HepG2 (cell line): ENCODE results near the gene CXCR2. TPM values are rescaled to one million over a fixed set of nuclear protein-coding genes. Genes with fewer than 3 reads are reported as not detected.

Experiments used
- ERF ChIP-seq: IDR thresholded peaks from 2 replicates; pipeline ENCODE4 v1.6.1; 2018; ENCODE audit warnings: missing biosample characterization, missing genetic modification reagents
- KDM4B ChIP-seq: sonication (generic); formaldehyde crosslinking; IDR thresholded peaks from 2 replicates; pipeline ENCODE4 v1.4.0; 2020; ENCODE audit warnings: missing genetic modification reagents
- LCORL ChIP-seq, 2 experiments: fragments of 450-650 bp in 1 of 2; sonication (generic) in 1 of 2; formaldehyde crosslinking in 1 of 2; IDR thresholded peaks; 2 replicates each; pipeline versions ENCODE4 v1.5.0 to v1.6.1; 2017 to 2020; ENCODE audit warnings: antibody characterized with exemption in 1 of 2, missing genetic modification reagents in 1 of 2
- RAD21 ChIP-seq: fragments of 450-650 bp; formaldehyde crosslinking; IDR thresholded peaks from 2 replicates; pipeline ENCODE4 v1.5.0; 2020; ENCODE audit warnings: mild to moderate bottlenecking
- RFXANK ChIP-seq: IDR thresholded peaks from 2 replicates; pipeline ENCODE4 v1.6.1; 2016
- TEAD3 ChIP-seq: optimal IDR thresholded peaks from 2 replicates; pipeline ENCODE3; 2016; ENCODE audit warnings: borderline replicate concordance
- THAP11 ChIP-seq: IDR thresholded peaks from 2 replicates; pipeline ENCODE4 v1.6.1; 2016; ENCODE audit warnings: missing biosample characterization, missing genetic modification reagents
- ZBTB38 ChIP-seq: sonication (generic); formaldehyde crosslinking; IDR thresholded peaks from 2 replicates; pipeline ENCODE4 v1.5.1; 2020; ENCODE audit warnings: mild to moderate bottlenecking, missing genetic modification reagents
- ZMYM4 ChIP-seq: sonication (generic); formaldehyde crosslinking; IDR thresholded peaks from 2 replicates; pipeline ENCODE4 v1.8.1; 2023; ENCODE audit warnings: mild to moderate bottlenecking, missing genetic modification reagents
- ZNF205 ChIP-seq: IDR thresholded peaks from 2 replicates; pipeline ENCODE4 v1.6.1; 2018; ENCODE audit warnings: missing biosample characterization, missing genetic modification reagents
- ZNF547 ChIP-seq: sonication (generic); formaldehyde crosslinking; IDR thresholded peaks from 2 replicates; pipeline ENCODE4 v1.5.1; 2020; ENCODE audit warnings: mild to moderate bottlenecking, missing genetic modification reagents
- ZNF772 ChIP-seq: sonication (generic); formaldehyde crosslinking; IDR thresholded peaks from 2 replicates; pipeline ENCODE4 v1.5.0; 2020; ENCODE audit warnings: mild to moderate bottlenecking, missing genetic modification reagents
- ZNF780A ChIP-seq: sonication (generic); formaldehyde crosslinking; IDR thresholded peaks from 2 replicates; pipeline ENCODE4 v1.8.0; 2022; ENCODE audit warnings: mild to moderate bottlenecking, missing genetic modification reagents, moderate library complexity
- polyA plus RNA-seq, 8 experiments: library from polyadenylated mRNA; depleted of rRNA in 3 of 8; stranded (reverse) in 7 of 8; unstranded in 1 of 8; fragments of >200 nt; fragmentation: Illumina TruSeq in 4 of 8; extraction: Trizol in 4 of 8; gene quantifications; 2 replicates each; pipeline versions ENCODE4 v1.2.1 to v1.2.3, GENCODE V29; 2011 to 2016; ENCODE audit warnings: low read depth in 4 of 8, missing spikeins in 1 of 8, mixed read lengths in 1 of 8; ENCODE audit not compliant: insufficient read depth in 1 of 8
- total RNA-seq, 5 experiments: library from RNA; depleted of rRNA; stranded (reverse); fragments of >200 nt; fragmentation: Illumina TruSeq; extraction: Trizol; gene quantifications; 2 replicates each; pipeline ENCODE4 v1.2.3, GENCODE V29; 2016; ENCODE audit warnings: low read depth in 1 of 5
- TF ChIP-seq, protein P1 (sequence below): IDR thresholded peaks from 2 replicates; pipeline ENCODE4 v1.6.1; 2012; ENCODE audit warnings: low read depth, low read length, improper control_type of control experiment
- TF ChIP-seq, protein P2 (sequence below): sonication (generic); formaldehyde crosslinking; IDR thresholded peaks from 2 replicates; pipeline ENCODE4 v1.8.0; 2022; ENCODE audit warnings: missing genetic modification reagents, mild to moderate bottlenecking, moderate library complexity, borderline replicate concordance
- TF ChIP-seq, protein P3 (sequence below): sonication (generic); formaldehyde crosslinking; IDR thresholded peaks from 2 replicates; pipeline ENCODE4 v1.5.0; 2020; ENCODE audit warnings: missing genetic modification reagents
- TF ChIP-seq, protein P4 (sequence below): IDR thresholded peaks from 2 replicates; pipeline ENCODE4 v1.6.1; 2018; ENCODE audit warnings: missing genetic modification reagents, mild to moderate bottlenecking, missing compliant biosample characterization
- TF ChIP-seq, protein P5 (sequence below): sonication (generic); formaldehyde crosslinking; conservative IDR thresholded peaks from 2 replicates; pipeline ENCODE4 v1.8.1; 2023; ENCODE audit warnings: missing genetic modification reagents
- TF ChIP-seq, protein P6 (sequence below): sonication (generic); formaldehyde crosslinking; IDR thresholded peaks from 2 replicates; pipeline ENCODE4 v1.8.0; 2022; ENCODE audit warnings: missing genetic modification reagents, low read depth, mild to moderate bottlenecking, borderline replicate concordance

CXCR2 gene
- total and polyA plus RNA-seq, 2 of the 13 experiments (the other 11 are each of a cell fraction or from before 2014, with no cell fraction given) = not detected

DNA sequence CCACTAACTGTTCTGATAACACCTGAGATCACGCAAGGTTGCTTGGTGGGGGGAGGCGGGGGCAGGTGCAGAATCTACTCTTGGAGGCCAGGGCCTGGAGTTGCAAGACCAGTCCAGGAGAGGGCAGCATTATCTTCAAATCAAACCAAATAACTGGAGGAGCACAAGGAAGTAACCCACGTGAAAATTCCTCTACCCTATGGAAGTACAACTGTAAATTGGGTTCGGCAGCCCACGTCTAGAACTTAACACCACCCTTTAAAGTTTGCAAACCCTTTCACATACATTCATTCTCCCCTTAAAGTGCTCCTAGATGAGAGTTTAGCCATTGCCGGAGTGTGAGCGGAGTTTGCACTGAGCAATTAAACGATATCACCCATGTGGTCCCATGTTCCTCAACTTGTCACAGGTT, 60.5 kb downstream of the CXCR2 start (continued):
- no peak for TF ChIP-seq ZNF780A
- TF ChIP-seq RAD21 = peak; percentile 64
- TF ChIP-seq LCORL (IDR thresholded peaks at IDR 0.05) = no peak
- 0 out of 2 replicates have a peak, but pooled peaks have one; percentile 14 for TF ChIP-seq LCORL (CRISPR knock-in tag; IDR thresholded peaks at IDR 0.05)
- TF ChIP-seq RFXANK (CRISPR knock-in tag) = 0 out of 2 replicates have a peak, but pooled peaks have one; percentile 33
- TF ChIP-seq KDM4B (CRISPR knock-in tag) = no peak
- TF ChIP-seq, protein P1, sequence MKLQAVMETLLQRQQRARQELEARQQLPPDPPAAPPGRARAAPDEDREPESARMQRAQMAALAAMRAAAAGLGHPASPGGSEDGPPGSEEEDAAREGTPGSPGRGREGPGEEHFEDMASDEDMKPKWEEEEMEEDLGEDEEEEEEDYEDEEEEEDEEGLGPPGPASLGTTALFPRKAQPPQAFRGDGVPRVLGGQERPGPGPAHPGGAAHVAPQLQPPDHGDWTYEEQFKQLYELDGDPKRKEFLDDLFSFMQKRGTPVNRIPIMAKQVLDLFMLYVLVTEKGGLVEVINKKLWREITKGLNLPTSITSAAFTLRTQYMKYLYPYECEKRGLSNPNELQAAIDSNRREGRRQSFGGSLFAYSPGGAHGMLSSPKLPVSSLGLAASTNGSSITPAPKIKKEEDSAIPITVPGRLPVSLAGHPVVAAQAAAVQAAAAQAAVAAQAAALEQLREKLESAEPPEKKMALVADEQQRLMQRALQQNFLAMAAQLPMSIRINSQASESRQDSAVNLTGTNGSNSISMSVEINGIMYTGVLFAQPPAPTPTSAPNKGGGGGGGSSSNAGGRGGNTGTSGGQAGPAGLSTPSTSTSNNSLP = peak; percentile 79
- 0 out of 2 replicates have a peak, but pooled peaks have one; percentile 25 for TF ChIP-seq ZMYM4 (CRISPR knock-in tag)
- TF ChIP-seq ZNF772 (CRISPR knock-in tag) = 0 out of 2 replicates have a peak, but pooled peaks have one; percentile 44
- TF ChIP-seq THAP11 = peak; percentile 57; the same call in 1 of the 2 replicates
- TF ChIP-seq, protein P2, sequence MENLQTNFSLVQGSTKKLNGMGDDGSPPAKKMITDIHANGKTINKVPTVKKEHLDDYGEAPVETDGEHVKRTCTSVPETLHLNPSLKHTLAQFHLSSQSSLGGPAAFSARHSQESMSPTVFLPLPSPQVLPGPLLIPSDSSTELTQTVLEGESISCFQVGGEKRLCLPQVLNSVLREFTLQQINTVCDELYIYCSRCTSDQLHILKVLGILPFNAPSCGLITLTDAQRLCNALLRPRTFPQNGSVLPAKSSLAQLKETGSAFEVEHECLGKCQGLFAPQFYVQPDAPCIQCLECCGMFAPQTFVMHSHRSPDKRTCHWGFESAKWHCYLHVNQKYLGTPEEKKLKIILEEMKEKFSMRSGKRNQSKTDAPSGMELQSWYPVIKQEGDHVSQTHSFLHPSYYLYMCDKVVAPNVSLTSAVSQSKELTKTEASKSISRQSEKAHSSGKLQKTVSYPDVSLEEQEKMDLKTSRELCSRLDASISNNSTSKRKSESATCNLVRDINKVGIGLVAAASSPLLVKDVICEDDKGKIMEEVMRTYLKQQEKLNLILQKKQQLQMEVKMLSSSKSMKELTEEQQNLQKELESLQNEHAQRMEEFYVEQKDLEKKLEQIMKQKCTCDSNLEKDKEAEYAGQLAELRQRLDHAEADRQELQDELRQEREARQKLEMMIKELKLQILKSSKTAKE (CRISPR knock-in tag) = no peak
- TF ChIP-seq TEAD3 = peak; percentile 10
- 0 out of 2 replicates have a peak, but pooled peaks have one; percentile 29 for TF ChIP-seq ZNF205 (CRISPR knock-in tag)
- TF ChIP-seq, protein P3, sequence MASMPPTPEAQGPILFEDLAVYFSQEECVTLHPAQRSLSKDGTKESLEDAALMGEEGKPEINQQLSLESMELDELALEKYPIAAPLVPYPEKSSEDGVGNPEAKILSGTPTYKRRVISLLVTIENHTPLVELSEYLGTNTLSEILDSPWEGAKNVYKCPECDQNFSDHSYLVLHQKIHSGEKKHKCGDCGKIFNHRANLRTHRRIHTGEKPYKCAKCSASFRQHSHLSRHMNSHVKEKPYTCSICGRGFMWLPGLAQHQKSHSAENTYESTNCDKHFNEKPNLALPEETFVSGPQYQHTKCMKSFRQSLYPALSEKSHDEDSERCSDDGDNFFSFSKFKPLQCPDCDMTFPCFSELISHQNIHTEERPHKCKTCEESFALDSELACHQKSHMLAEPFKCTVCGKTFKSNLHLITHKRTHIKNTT (CRISPR knock-in tag) = no peak
- TF ChIP-seq, protein P4, sequence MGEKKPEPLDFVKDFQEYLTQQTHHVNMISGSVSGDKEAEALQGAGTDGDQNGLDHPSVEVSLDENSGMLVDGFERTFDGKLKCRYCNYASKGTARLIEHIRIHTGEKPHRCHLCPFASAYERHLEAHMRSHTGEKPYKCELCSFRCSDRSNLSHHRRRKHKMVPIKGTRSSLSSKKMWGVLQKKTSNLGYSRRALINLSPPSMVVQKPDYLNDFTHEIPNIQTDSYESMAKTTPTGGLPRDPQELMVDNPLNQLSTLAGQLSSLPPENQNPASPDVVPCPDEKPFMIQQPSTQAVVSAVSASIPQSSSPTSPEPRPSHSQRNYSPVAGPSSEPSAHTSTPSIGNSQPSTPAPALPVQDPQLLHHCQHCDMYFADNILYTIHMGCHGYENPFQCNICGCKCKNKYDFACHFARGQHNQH (CRISPR knock-in tag) = 0 out of 2 replicates have a peak, but pooled peaks have one; percentile 24
- TF ChIP-seq ZNF547 (CRISPR knock-in tag) = no peak
- TF ChIP-seq, protein P5, sequence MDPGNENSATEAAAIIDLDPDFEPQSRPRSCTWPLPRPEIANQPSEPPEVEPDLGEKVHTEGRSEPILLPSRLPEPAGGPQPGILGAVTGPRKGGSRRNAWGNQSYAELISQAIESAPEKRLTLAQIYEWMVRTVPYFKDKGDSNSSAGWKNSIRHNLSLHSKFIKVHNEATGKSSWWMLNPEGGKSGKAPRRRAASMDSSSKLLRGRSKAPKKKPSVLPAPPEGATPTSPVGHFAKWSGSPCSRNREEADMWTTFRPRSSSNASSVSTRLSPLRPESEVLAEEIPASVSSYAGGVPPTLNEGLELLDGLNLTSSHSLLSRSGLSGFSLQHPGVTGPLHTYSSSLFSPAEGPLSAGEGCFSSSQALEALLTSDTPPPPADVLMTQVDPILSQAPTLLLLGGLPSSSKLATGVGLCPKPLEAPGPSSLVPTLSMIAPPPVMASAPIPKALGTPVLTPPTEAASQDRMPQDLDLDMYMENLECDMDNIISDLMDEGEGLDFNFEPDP (CRISPR knock-in tag) = 0 out of 2 replicates have a peak, but pooled peaks have one; percentile 59
- peak; percentile 51; the same call in 1 of the 2 replicates for TF ChIP-seq ERF (CRISPR knock-in tag)
- TF ChIP-seq, protein P6, sequence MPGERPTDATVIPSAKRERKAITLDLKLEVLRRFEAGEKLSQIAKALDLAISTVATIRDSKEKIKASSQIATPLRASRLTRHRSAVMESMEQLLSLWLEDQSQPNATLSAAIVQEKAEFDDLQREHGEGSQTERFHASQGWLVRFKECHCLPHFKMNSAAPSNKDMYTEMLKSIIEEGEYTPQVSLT = no peak
- TF ChIP-seq ZBTB38 (CRISPR knock-in tag) = peak; percentile 49; the same call in 1 of the 2 replicates
